ENCODE results near the gene ARHGEF6. TPM values are rescaled to one million over a fixed set of nuclear protein-coding genes. Genes with fewer than 3 reads are reported as not detected.

Gene ARHGEF6
- total and polyA plus RNA-seq, 3 donors from 2014 or later: 5.7 to 7.0 (median 6.8) TPM

GRCh38 chrX:136662976-136663375 lies 117.8 kb downstream of the ARHGEF6 start:
- Histone ChIP-seq H3K27ac (no peak overlapping the region), H3K36me3 (ENCODE audit: low read depth, missing control alignments) (no peaks in the 10 kb centered on the region), H3K4me3 (no peak overlapping the region), H3K9me3 (no peaks in the 10 kb centered on the region), H3K27me3 (no peaks in the 10 kb centered on the region), H3K4me1 (no peaks in the 10 kb centered on the region)
- intact Hi-C loops (cut with DNase I; ENCODE audit: low total_unique reads): no loop called here
- no peak for DNase-seq
- 95 to 100% methylated on average over 1 of the region's 1 CpG for WGBS, 2 donors
- TF ChIP-seq CTCF (IDR thresholded peaks at IDR 0.05) (no peak), POLR2A (IDR thresholded peaks at IDR 0.05) (no peak)

- Histone ChIP-seq H3K27ac (no peak overlapping the region), H3K36me3 (ENCODE audit: low read depth, missing control alignments) (no peaks in the 10 kb centered on the region), H3K27me3 (no peaks in the 10 kb centered on the region), H3K9me3 (no peaks in the 10 kb centered on the region), H3K4me3 (no peak overlapping the region), H3K4me1 (no peaks in the 10 kb centered on the region)
- intact Hi-C loops (cut with DNase I; ENCODE audit: low total_unique reads): no loop called here
- TF ChIP-seq CTCF (IDR thresholded peaks at IDR 0.05) (no peak), POLR2A (IDR thresholded peaks at IDR 0.05) (no peak)
- 67 to 74% methylated on average over 2 of the region's 2 CpGs for WGBS, 2 donors
- no peak for DNase-seq
These were observed 118.6 kb downstream of the ARHGEF6 start for GRCh38 chrX:136662104-136662503.

DNA sequence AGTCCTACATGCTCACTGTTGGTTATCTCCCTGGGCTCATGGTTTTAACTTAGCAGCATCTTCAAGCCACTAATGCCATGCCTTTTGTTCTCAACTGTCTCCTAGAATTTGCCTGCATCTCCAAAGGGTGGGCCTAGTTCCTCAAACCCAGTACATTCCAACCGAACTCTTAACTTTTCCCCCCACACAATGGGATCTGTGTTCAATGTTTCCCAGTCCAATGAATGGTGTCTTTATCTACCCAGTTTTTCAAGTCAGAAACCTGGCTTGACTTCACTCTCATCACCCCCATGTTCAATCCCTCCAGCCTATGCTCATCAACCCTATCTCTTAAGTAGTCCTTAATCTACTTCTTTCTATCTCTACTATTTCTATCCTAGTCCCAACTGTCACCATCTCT lies 119.8 kb downstream of the ARHGEF6 start:
- 50 to 71% methylated on average over 1 of the region's 1 CpG for WGBS, 2 donors
- intact Hi-C loops (cut with DNase I; ENCODE audit: low total_unique reads): no loop called here
- no peak overlapping the region for H3K27ac ChIP-seq
- no peak overlapping the region for H3K4me3 ChIP-seq
- no peak for DNase-seq
- no peaks in the 10 kb centered on the region for H3K36me3 ChIP-seq (ENCODE audit: low read depth, missing control alignments)
- no peaks in the 10 kb centered on the region for H3K27me3 ChIP-seq
- TF ChIP-seq POLR2A (IDR thresholded peaks at IDR 0.05): no peak
- no peak for TF ChIP-seq CTCF (IDR thresholded peaks at IDR 0.05)
- H3K9me3 ChIP-seq: no peaks in the 10 kb centered on the region
- no peaks in the 10 kb centered on the region for H3K4me1 ChIP-seq

DNA sequence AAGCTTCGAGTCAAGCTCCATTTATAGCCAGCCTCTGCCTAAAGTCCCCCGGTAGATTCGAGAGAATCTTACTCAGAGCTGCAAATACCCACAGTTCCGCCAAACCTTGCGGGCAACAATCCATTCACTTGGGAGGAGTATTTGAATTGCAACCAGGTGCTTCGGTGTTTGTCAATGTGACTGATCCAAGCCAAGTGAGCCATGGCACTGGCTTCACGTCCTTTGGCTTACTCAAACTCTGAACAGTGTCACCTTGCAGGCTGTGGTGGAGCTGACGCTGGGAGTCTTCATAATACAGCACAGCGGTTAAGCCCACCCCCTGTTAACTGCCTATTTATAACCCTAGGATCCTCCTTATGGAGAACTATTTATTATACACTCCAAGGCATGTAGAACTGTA lies 121.6 kb downstream of the ARHGEF6 start:
- 96 to 97% methylated on average over 9 of the region's 9 CpGs for WGBS, 2 donors
- H3K36me3 ChIP-seq (ENCODE audit: low read depth, missing control alignments): no peaks in the 10 kb centered on the region

More for the DNA sequence above, 121.6 kb downstream of the ARHGEF6 start:
- H3K27ac ChIP-seq: no peak overlapping the region
- no peak for TF ChIP-seq CTCF (IDR thresholded peaks at IDR 0.05)
- TF ChIP-seq POLR2A (IDR thresholded peaks at IDR 0.05): no peak
- no peak overlapping the region for H3K4me3 ChIP-seq
- intact Hi-C loops (cut with DNase I; ENCODE audit: low total_unique reads): no loop called here
- H3K4me1 ChIP-seq: no peaks in the 10 kb centered on the region
- H3K27me3 ChIP-seq: no peaks in the 10 kb centered on the region
- H3K9me3 ChIP-seq: no peaks in the 10 kb centered on the region
- DNase-seq: no peak
